Prostate gland (tissue), 2 donors: ENCODE measurements around the gene MEF2B.

Experiments used
- CTCF ChIP-seq, 4 experiments: fragments of 200-600 bp in 2 of 4; fragments of 450-650 bp in 2 of 4; sonication (generic) in 2 of 4; IDR thresholded peaks; 1 replicate in 3 of 4; 2 replicates in 1 of 4; pipeline ENCODE4 v1.5.1; 2016 to 2019; ENCODE audit warnings: antibody characterized with exemption in 4 of 4, mild to moderate bottlenecking in 2 of 4, moderate library complexity in 2 of 4
- POLR2AphosphoS5 ChIP-seq: sonication (generic); formaldehyde crosslinking; IDR thresholded peaks from one replicate; pipeline ENCODE4 v1.6.1; 2017; ENCODE audit warnings: antibody characterized with exemption

- TF ChIP-seq CTCF (IDR thresholded peaks at IDR 0.05) (no peak), POLR2AphosphoS5 (peak; percentile 95)
Observed at GRCh38 chr19:19203012-19203856, 33.2 kb upstream of the MEF2B start, which contains the start of gene NR2C2AP.
